Parathyroid adenoma (tissue), 2 donors: Measurements from ENCODE around the gene CTDNEP1.

Experiments used
- H2AFZ ChIP-seq: fragments of 300-600 bp; sonication (generic); one replicate; pipeline ENCODE4 v1.7.0; 2017; ENCODE audit warnings: antibody characterized with exemption, mild to moderate bottlenecking
- H3K27ac ChIP-seq: fragments of 300-600 bp; sonication (generic); one replicate; pipeline ENCODE4 v1.7.0; 2017
- H3K27me3 ChIP-seq: fragments of 300-600 bp; sonication (generic); one replicate; pipeline ENCODE4 v1.7.0; 2017; ENCODE audit warnings: low read length; ENCODE audit not compliant: control insufficient read depth, insufficient read depth
- H3K36me3 ChIP-seq: fragments of 300-600 bp; sonication (generic); one replicate; pipeline ENCODE4 v1.7.0; 2017; ENCODE audit warnings: low read length; ENCODE audit not compliant: control insufficient read depth, insufficient read depth
- H3K4me1 ChIP-seq: fragments of 300-600 bp; sonication (generic); one replicate; pipeline ENCODE4 v1.7.0; 2017; ENCODE audit warnings: control low read depth
- H3K4me2 ChIP-seq: fragments of 300-600 bp; sonication (generic); one replicate; pipeline ENCODE4 v1.7.0; 2017; ENCODE audit warnings: low read length
- H3K4me3 ChIP-seq: fragments of 300-600 bp; sonication (generic); one replicate; pipeline ENCODE4 v1.7.0; 2017; ENCODE audit warnings: low read depth, low read length
- H3K79me2 ChIP-seq: fragments of 300-600 bp; sonication (generic); one replicate; pipeline ENCODE4 v1.7.0; 2017; ENCODE audit warnings: control low read depth
- H3K9ac ChIP-seq: fragments of 300-600 bp; sonication (generic); one replicate; pipeline ENCODE4 v1.7.0; 2017; ENCODE audit warnings: mild to moderate bottlenecking
- H3K9me3 ChIP-seq: fragments of 300-600 bp; sonication (generic); one replicate; pipeline ENCODE4 v1.7.0; 2017; ENCODE audit warnings: low read length; ENCODE audit not compliant: control insufficient read depth
- CTCF ChIP-seq: fragments of 300-600 bp; sonication (generic); IDR thresholded peaks from one replicate; pipeline ENCODE4 v1.7.0; 2017; ENCODE audit warnings: antibody characterized with exemption, mild to moderate bottlenecking
- donor health status: primary hyperparathyroidism.

CTDNEP1 gene

GRCh38 chr17:7225711-7226331 lies 25.7 kb downstream of the CTDNEP1 start:
- Histone ChIP-seq H3K79me2 (peaks cover 28% of the 10 kb centered on the region), H3K36me3 (no peaks in the 10 kb centered on the region), H3K9ac (no peak overlapping the region), H3K27me3 (no peaks in the 10 kb centered on the region), H3K4me3 (no peak overlapping the region), H3K4me1 (peaks cover 29% of the 10 kb centered on the region), H2AFZ (no peak overlapping the region), H3K9me3 (no peaks in the 10 kb centered on the region), H3K4me2 (no peak overlapping the region), H3K27ac (no peak overlapping the region)
- TF ChIP-seq CTCF = no peak

GRCh38 chr17:7224661-7225111 lies 26.8 kb downstream of the CTDNEP1 start:
- H3K9ac ChIP-seq = no peak overlapping the region
- H3K4me1 ChIP-seq = peaks cover 29% of the 10 kb centered on the region
- peaks cover 18% of the 10 kb centered on the region for H3K79me2 ChIP-seq
- H3K4me3 ChIP-seq = no peak overlapping the region
- H3K27ac ChIP-seq = no peak overlapping the region
- no peaks in the 10 kb centered on the region for H3K27me3 ChIP-seq
- no peak for TF ChIP-seq CTCF
- H3K4me2 ChIP-seq = no peak overlapping the region
- no peaks in the 10 kb centered on the region for H3K9me3 ChIP-seq
- H2AFZ ChIP-seq = no peak overlapping the region
- H3K36me3 ChIP-seq = no peaks in the 10 kb centered on the region

- H3K36me3 ChIP-seq = no peaks in the 10 kb centered on the region
- peak overlapping the region; percentile 46 for H3K27ac ChIP-seq
- no peak overlapping the region for H3K9ac ChIP-seq
- TF ChIP-seq CTCF = no peak
- peaks cover 30% of the 10 kb centered on the region for H3K4me1 ChIP-seq
- no peak overlapping the region for H3K4me3 ChIP-seq
- H3K4me2 ChIP-seq = no peak overlapping the region
- H2AFZ ChIP-seq = no peak overlapping the region
- no peaks in the 10 kb centered on the region for H3K27me3 ChIP-seq
- no peaks in the 10 kb centered on the region for H3K9me3 ChIP-seq
- peaks cover 12% of the 10 kb centered on the region for H3K79me2 ChIP-seq
Measured at GRCh38 chr17:7224110-7224509, 27.4 kb downstream of the CTDNEP1 start.

- H3K27ac ChIP-seq = peak overlapping the region; percentile 46
- H3K36me3 ChIP-seq = no peaks in the 10 kb centered on the region
- peaks cover 9% of the 10 kb centered on the region for H3K79me2 ChIP-seq
- peaks cover 38% of the 10 kb centered on the region for H3K4me1 ChIP-seq
- no peak overlapping the region for H3K9ac ChIP-seq
- TF ChIP-seq CTCF = no peak
- peak overlapping the region; percentile 30 for H3K4me2 ChIP-seq
- H3K9me3 ChIP-seq = no peaks in the 10 kb centered on the region
- H3K4me3 ChIP-seq = no peak overlapping the region
- H3K27me3 ChIP-seq = no peaks in the 10 kb centered on the region
- H2AFZ ChIP-seq = no peak overlapping the region
Measured at GRCh38 chr17:7223375-7223774, 28.2 kb downstream of the CTDNEP1 start.

- peak overlapping the region; percentile 46 for H3K27ac ChIP-seq
- H3K4me2 ChIP-seq = peak overlapping the region; percentile 27
- no peaks in the 10 kb centered on the region for H3K36me3 ChIP-seq
- H2AFZ ChIP-seq = no peak overlapping the region
- no peaks in the 10 kb centered on the region for H3K27me3 ChIP-seq
- H3K9me3 ChIP-seq = no peaks in the 10 kb centered on the region
- peaks cover 42% of the 10 kb centered on the region for H3K4me1 ChIP-seq
- TF ChIP-seq CTCF = no peak
- H3K79me2 ChIP-seq = peaks cover 9% of the 10 kb centered on the region
- no peak overlapping the region for H3K4me3 ChIP-seq
- no peak overlapping the region for H3K9ac ChIP-seq
Measured at GRCh38 chr17:7222972-7223292, 28.6 kb downstream of the CTDNEP1 start.
